Measurements from ENCODE around the gene EMX2. TPM values are rescaled to one million over a fixed set of nuclear protein-coding genes. Genes with fewer than 3 reads are reported as not detected.

The EMX2 gene
- polyA plus RNA-seq, 3 donors, result not detected

GRCh38 chr10:117514971-117515370 lies 27.6 kb upstream of the EMX2 start:
- H4K20me1 ChIP-seq (ENCODE audit: insufficient read depth, low read length), result no peaks in the 10 kb centered on the region
- DNase-seq, result no peak
- no peaks in the 10 kb centered on the region for H3K9me3 ChIP-seq (replicated peaks in 1 of 2; ENCODE audit: control insufficient read depth in 1 of 2, insufficient read depth in 1 of 2, low read length in 2 of 2)
- Mint-ChIP-seq H3K9me3 (no peaks in the 10 kb centered on the region), H3K4me1 (no peaks in the 10 kb centered on the region), H3K36me3 (no peaks in the 10 kb centered on the region), H3K27ac (no peak overlapping the region), H3K4me3 (no peak overlapping the region), H3K27me3 (ENCODE audit: low read depth in 3 of 3) (peaks cover 27 to 37% (median 29%) of the 10 kb centered on the region in 3 donors)
- no peak for TF ChIP-seq CTCF (IDR thresholded peaks at IDR 0.05)
- WGBS (ENCODE audit: insufficient coverage), result 91% methylated on average over 3 of the region's 5 CpGs
- H3K27me3 ChIP-seq (ENCODE audit: control insufficient read depth in 2 of 2, insufficient read depth in 2 of 2, low read length in 2 of 2), result peaks cover 4 to 21% of the 10 kb centered on the region in 2 donors
- H3K36me3 ChIP-seq (replicated peaks in 1 of 2; ENCODE audit: control insufficient read depth in 1 of 2, insufficient read depth in 2 of 2, low read length in 2 of 2), result no peaks in the 10 kb centered on the region
- H3K79me2 ChIP-seq (ENCODE audit: insufficient read depth, low read length), result no peaks in the 10 kb centered on the region
- no peak overlapping the region for H3K9ac ChIP-seq (ENCODE audit: insufficient read depth, low read length, poor library complexity, severe bottlenecking)
- intact Hi-C loops (cut with micrococcal nuclease), result no loop called here
- no peak overlapping the region for H3K4me3 ChIP-seq (replicated peaks in 1 of 3; ENCODE audit: low read depth in 2 of 3, low read length in 3 of 3)
- no peak overlapping the region for H3K4me2 ChIP-seq (replicated peaks; ENCODE audit: extremely low read depth, low read length, poor library complexity, severe bottlenecking)
- H2AFZ ChIP-seq (ENCODE audit: insufficient read depth, low read depth, low read length, poor library complexity, severe bottlenecking), result no peak overlapping the region
- H3K4me1 ChIP-seq (ENCODE audit: control insufficient read depth in 1 of 2, insufficient read depth in 2 of 2, low read length in 2 of 2), result no peaks in the 10 kb centered on the region
- H3K27ac ChIP-seq (ENCODE audit: low read depth in 1 of 2, low read length in 2 of 2), result no peak overlapping the region

GRCh38 chr10:117516681-117517080 lies 25.9 kb upstream of the EMX2 start:
- Histone ChIP-seq H3K9ac (ENCODE audit: insufficient read depth, low read length, poor library complexity, severe bottlenecking) (no peak overlapping the region), H4K20me1 (ENCODE audit: insufficient read depth, low read length) (no peaks in the 10 kb centered on the region), H3K9me3 (replicated peaks in 1 of 2; ENCODE audit: control insufficient read depth in 1 of 2, insufficient read depth in 1 of 2, low read length in 2 of 2) (no peaks in the 10 kb centered on the region), H3K4me2 (replicated peaks; ENCODE audit: extremely low read depth, low read length, poor library complexity, severe bottlenecking) (no peak overlapping the region), H3K36me3 (replicated peaks in 1 of 2; ENCODE audit: control insufficient read depth in 1 of 2, insufficient read depth in 2 of 2, low read length in 2 of 2) (no peaks in the 10 kb centered on the region), H3K4me1 (ENCODE audit: control insufficient read depth in 1 of 2, insufficient read depth in 2 of 2, low read length in 2 of 2) (no peaks in the 10 kb centered on the region), H3K27ac (ENCODE audit: low read depth in 1 of 2, low read length in 2 of 2) (no peak overlapping the region), H3K79me2 (ENCODE audit: insufficient read depth, low read length) (no peaks in the 10 kb centered on the region), H3K27me3 (ENCODE audit: control insufficient read depth in 2 of 2, insufficient read depth in 2 of 2, low read length in 2 of 2) (peaks cover 13 to 30% of the 10 kb centered on the region in 2 donors), H3K4me3 (replicated peaks in 1 of 3; ENCODE audit: low read depth in 2 of 3, low read length in 3 of 3) (no peak overlapping the region), H2AFZ (ENCODE audit: insufficient read depth, low read depth, low read length, poor library complexity, severe bottlenecking) (no peak overlapping the region)
- 89% methylated on average over 2 of the region's 6 CpGs for WGBS (ENCODE audit: insufficient coverage)
- peaks cover 26 to 48% (median 29%) of the 10 kb centered on the region in 3 donors for H3K27me3 Mint-ChIP-seq (ENCODE audit: low read depth in 3 of 3)
- intact Hi-C loops (cut with micrococcal nuclease), result no loop called here
- no peak overlapping the region for H3K27ac Mint-ChIP-seq
- no peak for DNase-seq
- no peaks in the 10 kb centered on the region for H3K4me1 Mint-ChIP-seq
- H3K9me3 Mint-ChIP-seq, result no peaks in the 10 kb centered on the region
- H3K4me3 Mint-ChIP-seq, result no peak overlapping the region
- TF ChIP-seq CTCF (IDR thresholded peaks at IDR 0.05), result no peak
- no peaks in the 10 kb centered on the region for H3K36me3 Mint-ChIP-seq

All from CD14-positive monocyte (primary cell).